Panc1 (cell line): Measurements from ENCODE around the gene PRKD3. TPM values are rescaled to one million over a fixed set of nuclear protein-coding genes. Genes with fewer than 3 reads are reported as not detected.

Experiments
- ATAC-seq: fragments of 200-7000 bp; cut with Tn5 transposase; 2 replicates; pipeline ENCODE4 v1.9.1; 2020; ENCODE audit warnings: mild to moderate bottlenecking, moderate library complexity
- BruUV-seq: library from RNA; stranded (reverse); fragments of 400-500 nt; replicated peaks from 2 replicates; lab custom pipeline; 2021; lab: Mats Ljungman, UMichigan
- CTCF ChIA-PET: fragments of 300-600 bp; sonication (Branson Sonifier 250); formaldehyde crosslinking; loops from one replicate; lab custom pipeline; 2022; ENCODE audit warnings: antibody characterized with exemption; lab: Charles Lee
- POLR2A ChIA-PET: fragments of 300-600 bp; sonication (Branson Sonifier 250); formaldehyde crosslinking; loops from one replicate; lab custom pipeline; 2022; ENCODE audit warnings: antibody characterized with exemption; lab: Charles Lee
- DNase-seq: peaks from one replicate; pipeline ENCODE4 v3.0.0-alpha.2; 2010; ENCODE audit warnings: low read depth, low spot score
- H3K27ac ChIP-seq: 2 replicates; pipeline ENCODE4 v1.5.1; 2011; ENCODE audit warnings: mild to moderate bottlenecking, low read length, inconsistent platforms
- H3K27me3 ChIP-seq: fragments of 200-500 bp; sonication (Bioruptor generic); 2 replicates; pipeline ENCODE4 v1.6.0; 2014; ENCODE audit warnings: low read length, inconsistent platforms; ENCODE audit not compliant: control insufficient read depth, insufficient read depth
- H3K36me3 ChIP-seq: fragments of 200-500 bp; sonication (Bioruptor generic); 2 replicates; pipeline ENCODE4 v1.5.1; 2014; ENCODE audit warnings: inconsistent platforms, mild to moderate bottlenecking, low read length, moderate library complexity; ENCODE audit not compliant: control insufficient read depth, insufficient read depth
- H3K4me1 ChIP-seq: 2 replicates; pipeline ENCODE4 v1.5.1; 2011; ENCODE audit warnings: inconsistent platforms, mild to moderate bottlenecking, low read length, moderate library complexity; ENCODE audit not compliant: control insufficient read depth, insufficient read depth
- H3K4me3 ChIP-seq, 2 experiments: 2 replicates each; pipeline ENCODE4 v1.5.1; 2011 to 2012; ENCODE audit warnings: low read depth in 2 of 2, low read length in 2 of 2, mild to moderate bottlenecking in 2 of 2, inconsistent platforms in 1 of 2, moderate library complexity in 1 of 2
- H3K9me3 ChIP-seq: fragments of 200-500 bp; sonication (Bioruptor generic); 2 replicates; pipeline ENCODE4 v1.5.1; 2014; ENCODE audit warnings: low read depth, mild to moderate bottlenecking, inconsistent platforms, low read length, moderate library complexity; ENCODE audit not compliant: control insufficient read depth, insufficient read depth
- CTCF ChIP-seq: fragments of 450-650 bp; IDR thresholded peaks from 2 replicates; pipeline ENCODE4 v1.5.1; 2017; ENCODE audit warnings: mild to moderate bottlenecking
- POLR2AphosphoS5 ChIP-seq: IDR thresholded peaks from 2 replicates; pipeline ENCODE4 v1.6.1; 2012; ENCODE audit warnings: mild to moderate bottlenecking, low read depth, low read length, moderate library complexity
- REST ChIP-seq, 2 experiments: IDR thresholded peaks; 2 replicates each; pipeline ENCODE4 v1.6.1; 2011 to 2012; ENCODE audit warnings: low read depth in 2 of 2, control low read depth in 1 of 2, low read length in 1 of 2, mild to moderate bottlenecking in 1 of 2, moderate library complexity in 1 of 2; ENCODE audit not compliant: insufficient read depth in 1 of 2
- SIN3A ChIP-seq: IDR thresholded peaks from 2 replicates; pipeline ENCODE4 v1.6.1; 2012; ENCODE audit warnings: low read depth, mild to moderate bottlenecking, low read length, moderate library complexity, borderline replicate concordance; ENCODE audit not compliant: insufficient read depth
- TCF7L2 ChIP-seq: IDR thresholded peaks from 2 replicates; pipeline ENCODE4 v1.6.1; 2011; ENCODE audit warnings: mild to moderate bottlenecking, low read depth, low read length, inconsistent platforms
- in situ Hi-C: cut with HindIII; loops from 2 replicates; pipeline ENCODE4 v1.10.0; 2016; ENCODE audit warnings: low sequenced_read_pairs, low pct_unique_long_range_greater_than_20kb
- intact Hi-C: fragments of 100-400 bp; cut with micrococcal nuclease; formaldehyde crosslinking; loops from one replicate; pipeline ENCODE4 v1.10.0; 2022; ENCODE audit not compliant: unreplicated experiment
- total RNA-seq: library from RNA; stranded (reverse); gene quantifications from one replicate; pipeline ENCODE4 v1.2.1, GENCODE V29; 2021; ENCODE audit not compliant: unreplicated experiment

Gene PRKD3
- total RNA-seq, 1 experiment from 2014 or later = 21.8 TPM

GRCh38 chr2:37335604-37336003 is 11.0 kb upstream of the PRKD3 start:
- no peaks in the 10 kb centered on the region for H3K36me3 ChIP-seq
- H3K9me3 ChIP-seq = no peaks in the 10 kb centered on the region
- CTCF ChIA-PET = interaction anchor here (0.5 kb wide), 1 partner anchor 287 kb away, joined by 6 read pairs; no protein-coding TSS in a partner anchor
- in situ Hi-C loops (no loop called here), intact Hi-C loops (no loop called here)
- POLR2A ChIA-PET = no interaction called here
- TF ChIP-seq SIN3A (no peak), CTCF (no peak), TCF7L2 (no peak)
- no peak overlapping the region for H3K27ac ChIP-seq
- DNase-seq = no peak
- BruUV-seq = no TSS peak
- H3K27me3 ChIP-seq = no peaks in the 10 kb centered on the region; the same call in 1 of the 2 replicates
- ATAC-seq = no peak
- no peak overlapping the region for H3K4me3 ChIP-seq
- no peaks in the 10 kb centered on the region for H3K4me1 ChIP-seq

GRCh38 chr2:37333256-37333655 is 8.6 kb upstream of the PRKD3 start:
- TF ChIP-seq CTCF (no peak), SIN3A (no peak), TCF7L2 (no peak), REST (IDR thresholded peaks at IDR 0.05; ENCODE audit: insufficient read depth in 1 of 2, low read depth in 2 of 2, low read length in 1 of 2) (no peak), POLR2AphosphoS5 (no peak)
- H3K27ac ChIP-seq = no peak overlapping the region

More at GRCh38 chr2:37333256-37333655, 8.6 kb upstream of the PRKD3 start:
- no peaks in the 10 kb centered on the region for H3K4me1 ChIP-seq
- DNase-seq (no peak), ATAC-seq (no peak)
- no peak overlapping the region for H3K4me3 ChIP-seq
- intact Hi-C loops = no loop called here
- no peaks in the 10 kb centered on the region for H3K36me3 ChIP-seq
- BruUV-seq = no TSS peak
- no peaks in the 10 kb centered on the region for H3K9me3 ChIP-seq
- in situ Hi-C loops = no loop called here
- CTCF ChIA-PET = no interaction called here
- no peaks in the 10 kb centered on the region; the same call in 1 of the 2 replicates for H3K27me3 ChIP-seq
- POLR2A ChIA-PET = no interaction called here
